C4-2B (cell line): ENCODE measurements around the gene TENM4.

ENCODE experiments used
- ZFX ChIP-seq: fragments of 450-650 bp; IDR thresholded peaks from 2 replicates; pipeline ENCODE4 v1.6.1; 2017
- TF ChIP-seq, protein P1 (sequence below): fragments of 450-650 bp; conservative IDR thresholded peaks from 2 replicates; pipeline ENCODE4 v1.5.1; 2017; ENCODE audit warnings: mild to moderate bottlenecking

DNA sequence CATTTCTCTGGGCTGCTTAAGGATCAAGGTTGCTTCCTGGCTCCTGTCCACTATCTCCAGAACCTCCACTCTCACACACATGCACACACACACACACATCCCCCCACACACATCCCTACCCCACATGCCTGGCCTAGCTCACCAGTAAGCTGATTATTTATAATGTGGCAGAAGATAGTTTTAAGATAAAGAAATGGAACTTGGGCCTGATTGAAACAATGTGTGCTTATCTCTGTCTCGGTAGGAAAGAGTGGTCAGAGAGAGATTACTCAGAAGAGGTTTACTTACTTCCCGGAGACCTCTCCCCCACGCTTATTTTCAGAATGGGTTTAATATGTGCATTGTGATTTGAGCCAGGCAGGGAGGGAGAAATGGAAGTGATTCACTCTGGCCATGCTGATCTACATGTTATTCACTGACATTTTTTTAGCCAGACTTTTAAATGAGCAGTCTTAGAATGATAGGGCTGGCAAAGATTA is 422.4 kb downstream of the TENM4 start:
- TF ChIP-seq, protein P1, sequence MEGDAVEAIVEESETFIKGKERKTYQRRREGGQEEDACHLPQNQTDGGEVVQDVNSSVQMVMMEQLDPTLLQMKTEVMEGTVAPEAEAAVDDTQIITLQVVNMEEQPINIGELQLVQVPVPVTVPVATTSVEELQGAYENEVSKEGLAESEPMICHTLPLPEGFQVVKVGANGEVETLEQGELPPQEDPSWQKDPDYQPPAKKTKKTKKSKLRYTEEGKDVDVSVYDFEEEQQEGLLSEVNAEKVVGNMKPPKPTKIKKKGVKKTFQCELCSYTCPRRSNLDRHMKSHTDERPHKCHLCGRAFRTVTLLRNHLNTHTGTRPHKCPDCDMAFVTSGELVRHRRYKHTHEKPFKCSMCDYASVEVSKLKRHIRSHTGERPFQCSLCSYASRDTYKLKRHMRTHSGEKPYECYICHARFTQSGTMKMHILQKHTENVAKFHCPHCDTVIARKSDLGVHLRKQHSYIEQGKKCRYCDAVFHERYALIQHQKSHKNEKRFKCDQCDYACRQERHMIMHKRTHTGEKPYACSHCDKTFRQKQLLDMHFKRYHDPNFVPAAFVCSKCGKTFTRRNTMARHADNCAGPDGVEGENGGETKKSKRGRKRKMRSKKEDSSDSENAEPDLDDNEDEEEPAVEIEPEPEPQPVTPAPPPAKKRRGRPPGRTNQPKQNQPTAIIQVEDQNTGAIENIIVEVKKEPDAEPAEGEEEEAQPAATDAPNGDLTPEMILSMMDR: no peak
- TF ChIP-seq ZFX: no peak
